ENCODE data around the gene GRIK4.
"Not testable (repeated sequence)": the region's sequence is repeated elsewhere in the genome, so short reads cannot be mapped to it uniquely, and the experiment has no call there.

GRIK4 gene

GRCh38 chr11:120568572-120569307, 57.2 kb downstream of the GRIK4 start:
- no peak overlapping the region for H2AFZ ChIP-seq (ENCODE audit: low read depth, low read length)
- H3K27me3 ChIP-seq (ENCODE audit: insufficient read depth, low read length): no peaks in the 10 kb centered on the region
- H3K4me3 ChIP-seq (ENCODE audit: low read length): no peak overlapping the region
- no peaks in the 10 kb centered on the region for H3K36me3 ChIP-seq (ENCODE audit: insufficient read depth, low read length)
- H3K9me3 ChIP-seq (ENCODE audit: low read length): no peaks in the 10 kb centered on the region
- H3K4me1 ChIP-seq (ENCODE audit: insufficient read depth, low read length): peaks cover 19% of the 10 kb centered on the region

GRCh38 chr11:120569861-120570260, 58.3 kb downstream of the GRIK4 start:
- Histone ChIP-seq H3K4me1 (ENCODE audit: insufficient read depth, low read length) (peaks cover 13% of the 10 kb centered on the region), H3K27me3 (ENCODE audit: insufficient read depth, low read length) (no peaks in the 10 kb centered on the region), H2AFZ (ENCODE audit: low read depth, low read length) (no peak overlapping the region), H3K36me3 (ENCODE audit: insufficient read depth, low read length) (no peaks in the 10 kb centered on the region), H3K4me3 (ENCODE audit: low read length) (no peak overlapping the region), H3K9me3 (ENCODE audit: low read length) (no peaks in the 10 kb centered on the region)

- Histone ChIP-seq H3K4me1 (ENCODE audit: insufficient read depth, low read length) (no peaks in the 10 kb centered on the region), H3K36me3 (ENCODE audit: insufficient read depth, low read length) (no peaks in the 10 kb centered on the region), H3K27me3 (ENCODE audit: insufficient read depth, low read length) (no peaks in the 10 kb centered on the region), H3K4me3 (ENCODE audit: low read length) (no peak overlapping the region), H2AFZ (ENCODE audit: low read depth, low read length) (no peak overlapping the region), H3K9me3 (ENCODE audit: low read length) (no peaks in the 10 kb centered on the region)
Measured at GRCh38 chr11:120571476-120571875, 59.9 kb downstream of the GRIK4 start.

GRCh38 chr11:120573756-120574354, 62.3 kb downstream of the GRIK4 start:
- H3K27me3 ChIP-seq (ENCODE audit: insufficient read depth, low read length): no peaks in the 10 kb centered on the region

GRCh38 chr11:120574876-120575275, 63.3 kb downstream of the GRIK4 start:
- Histone ChIP-seq H3K9me3 (ENCODE audit: low read length) (no peaks in the 10 kb centered on the region), H3K4me3 (ENCODE audit: low read length) (no peak overlapping the region), H3K4me1 (ENCODE audit: insufficient read depth, low read length) (no peaks in the 10 kb centered on the region), H3K27me3 (ENCODE audit: insufficient read depth, low read length) (no peaks in the 10 kb centered on the region), H2AFZ (ENCODE audit: low read depth, low read length) (no peak overlapping the region), H3K36me3 (ENCODE audit: insufficient read depth, low read length) (no peaks in the 10 kb centered on the region)

More at GRCh38 chr11:120573756-120574354, 62.3 kb downstream of the GRIK4 start:
- Histone ChIP-seq H3K9me3 (ENCODE audit: low read length) (no peaks in the 10 kb centered on the region), H3K36me3 (ENCODE audit: insufficient read depth, low read length) (no peaks in the 10 kb centered on the region), H3K4me1 (ENCODE audit: insufficient read depth, low read length) (no peaks in the 10 kb centered on the region), H3K4me3 (ENCODE audit: low read length) (no peak overlapping the region), H2AFZ (ENCODE audit: low read depth, low read length) (no peak overlapping the region)

- H3K27me3 ChIP-seq (ENCODE audit: insufficient read depth, low read length): no peaks in the 10 kb centered on the region
- H2AFZ ChIP-seq (ENCODE audit: low read depth, low read length): no peak overlapping the region
- no peak overlapping the region for H3K4me3 ChIP-seq (ENCODE audit: low read length)
- H3K4me1 ChIP-seq (ENCODE audit: insufficient read depth, low read length): no peaks in the 10 kb centered on the region
- H3K9me3 ChIP-seq (ENCODE audit: low read length): no peaks in the 10 kb centered on the region
- H3K36me3 ChIP-seq (ENCODE audit: insufficient read depth, low read length): no peaks in the 10 kb centered on the region
Measured at GRCh38 chr11:120575461-120575860, 63.9 kb downstream of the GRIK4 start.

GRCh38 chr11:120576606-120577005, 65.1 kb downstream of the GRIK4 start:
- Histone ChIP-seq H3K36me3 (ENCODE audit: insufficient read depth, low read length) (no peaks in the 10 kb centered on the region), H3K9me3 (ENCODE audit: low read length) (no peaks in the 10 kb centered on the region), H2AFZ (ENCODE audit: low read depth, low read length) (no peak overlapping the region), H3K27me3 (ENCODE audit: insufficient read depth, low read length) (no peaks in the 10 kb centered on the region), H3K4me3 (ENCODE audit: low read length) (no peak overlapping the region), H3K4me1 (ENCODE audit: insufficient read depth, low read length) (no peaks in the 10 kb centered on the region)

- Histone ChIP-seq H3K36me3 (ENCODE audit: insufficient read depth, low read length) (no peaks in the 10 kb centered on the region), H3K9me3 (ENCODE audit: low read length) (no peaks in the 10 kb centered on the region), H3K27me3 (ENCODE audit: insufficient read depth, low read length) (no peaks in the 10 kb centered on the region), H2AFZ (ENCODE audit: low read depth, low read length) (no peak overlapping the region), H3K4me1 (ENCODE audit: insufficient read depth, low read length) (no peaks in the 10 kb centered on the region), H3K4me3 (ENCODE audit: low read length) (no peak overlapping the region)
Measured at GRCh38 chr11:120577041-120577440, 65.5 kb downstream of the GRIK4 start.

GRCh38 chr11:120577624-120578363, 66.2 kb downstream of the GRIK4 start:
- Histone ChIP-seq H2AFZ (ENCODE audit: low read depth, low read length) (no peak overlapping the region), H3K4me3 (ENCODE audit: low read length) (no peak overlapping the region), H3K36me3 (ENCODE audit: insufficient read depth, low read length) (no peaks in the 10 kb centered on the region), H3K9me3 (ENCODE audit: low read length) (no peaks in the 10 kb centered on the region), H3K27me3 (ENCODE audit: insufficient read depth, low read length) (no peaks in the 10 kb centered on the region), H3K4me1 (ENCODE audit: insufficient read depth, low read length) (no peaks in the 10 kb centered on the region)

GRCh38 chr11:120578596-120579154, 67.1 kb downstream of the GRIK4 start:
- H3K27me3 ChIP-seq (ENCODE audit: insufficient read depth, low read length): no peaks in the 10 kb centered on the region
- H3K36me3 ChIP-seq (ENCODE audit: insufficient read depth, low read length): no peaks in the 10 kb centered on the region
- H3K4me3 ChIP-seq (ENCODE audit: low read length): no peak overlapping the region
- no peak overlapping the region for H2AFZ ChIP-seq (ENCODE audit: low read depth, low read length)
- no peaks in the 10 kb centered on the region for H3K4me1 ChIP-seq (ENCODE audit: insufficient read depth, low read length)
- no peaks in the 10 kb centered on the region for H3K9me3 ChIP-seq (ENCODE audit: low read length)

- Histone ChIP-seq H3K9me3 (ENCODE audit: low read length) (peaks cover 2% of the 10 kb centered on the region), H3K4me3 (ENCODE audit: low read length) (no peak overlapping the region), H2AFZ (ENCODE audit: low read depth, low read length) (no peak overlapping the region), H3K4me1 (ENCODE audit: insufficient read depth, low read length) (no peaks in the 10 kb centered on the region), H3K27me3 (ENCODE audit: insufficient read depth, low read length) (no peaks in the 10 kb centered on the region), H3K36me3 (ENCODE audit: insufficient read depth, low read length) (no peaks in the 10 kb centered on the region)
Measured at GRCh38 chr11:120579611-120580031, 68.1 kb downstream of the GRIK4 start.

GRCh38 chr11:120581313-120581712, 69.8 kb downstream of the GRIK4 start:
- H2AFZ ChIP-seq (ENCODE audit: low read depth, low read length): no peak overlapping the region
- no peak overlapping the region for H3K4me3 ChIP-seq (ENCODE audit: low read length)
- no peaks in the 10 kb centered on the region for H3K36me3 ChIP-seq (ENCODE audit: insufficient read depth, low read length)
- H3K4me1 ChIP-seq (ENCODE audit: insufficient read depth, low read length): no peaks in the 10 kb centered on the region
- no peaks in the 10 kb centered on the region for H3K27me3 ChIP-seq (ENCODE audit: insufficient read depth, low read length)
- H3K9me3 ChIP-seq (ENCODE audit: low read length): peaks cover 2% of the 10 kb centered on the region

- H3K27me3 ChIP-seq (ENCODE audit: insufficient read depth, low read length); H3K4me3 ChIP-seq (ENCODE audit: low read length); H3K9me3 ChIP-seq (ENCODE audit: low read length); H2AFZ ChIP-seq (ENCODE audit: low read depth, low read length); H3K36me3 ChIP-seq (ENCODE audit: insufficient read depth, low read length); H3K4me1 ChIP-seq (ENCODE audit: insufficient read depth, low read length): not testable (repeated sequence)
Measured at GRCh38 chr11:120582535-120582934, 71.0 kb downstream of the GRIK4 start.
